WTC11 (cell line): Measurements from ENCODE around the gene CSPG5. TPM values are rescaled to one million over a fixed set of nuclear protein-coding genes. Genes with fewer than 3 reads are reported as not detected.

Experiments
- ATAC-seq: fragments of 200-7000 bp; cut with Tn5 transposase; 2 replicates; pipeline ENCODE4 v1.10.0; 2021; ENCODE audit warnings: mild to moderate bottlenecking, moderate library complexity
- CTCF ChIA-PET: fragments of 300-600 bp; sonication (Branson Sonifier 250); formaldehyde crosslinking; loops from one replicate; lab custom pipeline; 2021; ENCODE audit warnings: antibody characterized with exemption; lab: Charles Lee
- POLR2A ChIA-PET: fragments of 350-600 bp; sonication (Branson Sonifier 250); formaldehyde crosslinking; loops from one replicate; lab custom pipeline; 2021; ENCODE audit warnings: antibody characterized with exemption; lab: Charles Lee
- DNase-seq: peaks from one replicate; pipeline ENCODE4 v3.0.0; 2021; ENCODE audit warnings: low spot score
- H3K27ac Mint-ChIP-seq: 2 replicates; pipeline ENCODE4 v1.8.0; 2021; ENCODE audit warnings: mixed read lengths
- H3K27me3 Mint-ChIP-seq: 2 replicates; pipeline ENCODE4 v1.8.0; 2021; ENCODE audit warnings: low read depth, mild to moderate bottlenecking, moderate library complexity, mixed read lengths
- H3K36me3 Mint-ChIP-seq: 2 replicates; pipeline ENCODE4 v1.8.0; 2021; ENCODE audit warnings: mixed read lengths
- H3K4me1 Mint-ChIP-seq: 2 replicates; pipeline ENCODE4 v1.8.0; 2022; ENCODE audit warnings: mixed read lengths
- H3K4me3 Mint-ChIP-seq: 2 replicates; pipeline ENCODE4 v1.8.0; 2021; ENCODE audit warnings: mild to moderate bottlenecking, moderate library complexity, mixed read lengths
- H3K9me3 Mint-ChIP-seq: 2 replicates; pipeline ENCODE4 v1.8.0; 2021; ENCODE audit warnings: mixed read lengths
- AFF4 ChIP-seq: sonication (generic); formaldehyde crosslinking; IDR thresholded peaks from 2 replicates; pipeline ENCODE4 v1.8.1; 2023; ENCODE audit warnings: mild to moderate bottlenecking, missing genetic modification reagents, borderline replicate concordance
- ARID4B ChIP-seq: sonication (generic); formaldehyde crosslinking; IDR thresholded peaks from 2 replicates; pipeline ENCODE4 v1.8.0; 2023; ENCODE audit warnings: missing genetic modification reagents, mild to moderate bottlenecking, borderline replicate concordance
- CDX4 ChIP-seq: fragments of 250-450 bp; sonication (Bioruptor Pico); IDR thresholded peaks from 2 replicates; pipeline ENCODE4 v1.9.0; 2021; ENCODE audit warnings: moderate library complexity, mild to moderate bottlenecking, inconsistent platforms, borderline replicate concordance
- CREM ChIP-seq: sonication (generic); formaldehyde crosslinking; IDR thresholded peaks from 2 replicates; pipeline ENCODE4 v1.8.1; 2022; ENCODE audit warnings: mild to moderate bottlenecking, missing genetic modification reagents, moderate library complexity
- E2F4 ChIP-seq: sonication (generic); formaldehyde crosslinking; IDR thresholded peaks from 2 replicates; pipeline ENCODE4 v1.8.1; 2022; ENCODE audit warnings: low read depth, mild to moderate bottlenecking, moderate library complexity, missing genetic modification reagents, borderline replicate concordance
- EMX1 ChIP-seq: fragments of 250-450 bp; sonication (Bioruptor Pico); IDR thresholded peaks from 2 replicates; pipeline ENCODE4 v1.8.0; 2021; ENCODE audit warnings: mild to moderate bottlenecking
- FOXJ3 ChIP-seq: sonication (generic); formaldehyde crosslinking; IDR thresholded peaks from 2 replicates; pipeline ENCODE4 v1.9.0; 2021; ENCODE audit warnings: missing genetic modification reagents, mild to moderate bottlenecking, borderline replicate concordance
- FOXP4 ChIP-seq: sonication (generic); formaldehyde crosslinking; IDR thresholded peaks from 2 replicates; pipeline ENCODE4 v1.8.0; 2022; ENCODE audit warnings: mild to moderate bottlenecking, missing genetic modification reagents
- GABPB1 ChIP-seq: sonication (generic); formaldehyde crosslinking; IDR thresholded peaks from 2 replicates; pipeline ENCODE4 v1.8.1; 2023; ENCODE audit warnings: mild to moderate bottlenecking, missing genetic modification reagents
- GRHL2 ChIP-seq: fragments of 250-450 bp; sonication (Bioruptor Pico); IDR thresholded peaks from 2 replicates; pipeline ENCODE4 v1.8.0; 2022; ENCODE audit warnings: mild to moderate bottlenecking, moderate library complexity; ENCODE audit not compliant: insufficient replicate concordance, severe bottlenecking
- GTF2I ChIP-seq: fragments of 250-450 bp; sonication (Bioruptor Pico); conservative IDR thresholded peaks from 2 replicates; pipeline ENCODE4 v1.4.0; 2021; ENCODE audit warnings: mild to moderate bottlenecking
- ZNF219 ChIP-seq: sonication (generic); formaldehyde crosslinking; IDR thresholded peaks from 2 replicates; pipeline ENCODE4 v1.8.0; 2023; ENCODE audit warnings: missing genetic modification reagents, mild to moderate bottlenecking, borderline replicate concordance
- ZNF317 ChIP-seq: sonication (generic); formaldehyde crosslinking; IDR thresholded peaks from 2 replicates; pipeline ENCODE4 v1.8.1; 2023; ENCODE audit warnings: low read depth, mild to moderate bottlenecking, moderate library complexity, missing genetic modification reagents, borderline replicate concordance
- ZNF532 ChIP-seq: fragments of 250-450 bp; sonication (Bioruptor Pico); IDR thresholded peaks from 2 replicates; pipeline ENCODE4 v1.9.0; 2021; ENCODE audit warnings: mild to moderate bottlenecking, borderline replicate concordance
- total RNA-seq: library from RNA; stranded (reverse); gene quantifications from 3 replicates; pipeline ENCODE4 v1.2.3, GENCODE V29; 2021

The CSPG5 gene
- total RNA-seq, 1 experiment from 2014 or later = 3.3 TPM

GRCh38 chr3:47617086-47618010 lies 38.7 kb upstream of the CSPG5 start (continued):
- no peak for TF ChIP-seq ZNF532 (CRISPR knock-in tag)

GRCh38 chr3:47614788-47615187 lies 36.1 kb upstream of the CSPG5 start:
- no peaks in the 10 kb centered on the region for H3K9me3 Mint-ChIP-seq

More at GRCh38 chr3:47614788-47615187, 36.1 kb upstream of the CSPG5 start:
- ATAC-seq = no peak
- TF ChIP-seq EMX1 (no peak), GRHL2 (CRISPR knock-in tag) (no peak), FOXP4 (CRISPR knock-in tag) (no peak), ARID4B (CRISPR knock-in tag) (no peak), CREM (CRISPR knock-in tag) (no peak), E2F4 (no peak), CDX4 (CRISPR knock-in tag) (no peak), GABPB1 (CRISPR knock-in tag) (no peak), FOXJ3 (CRISPR knock-in tag) (no peak), AFF4 (CRISPR knock-in tag) (no peak), ZNF219 (CRISPR knock-in tag) (no peak), GTF2I (CRISPR knock-in tag) (no peak), ZNF317 (no peak)
- Mint-ChIP-seq H3K4me1 (0 out of 2 replicates have a peak, but pooled peaks cover 2% of the 10 kb centered on the region), H3K27me3 (no peaks in the 10 kb centered on the region), H3K4me3 (no peak overlapping the region), H3K36me3 (peaks cover 51% of the 10 kb centered on the region), H3K27ac (no peak overlapping the region)
- no peak for DNase-seq
- ChIA-PET CTCF (no interaction called here), POLR2A (no interaction called here)
